HepG2 (cell line): ENCODE measurements around the gene CTNNA2. TPM values are rescaled to one million over a fixed set of nuclear protein-coding genes. Genes with fewer than 3 reads are reported as not detected.

Experiments used
- ATAC-seq: fragments of 200-7000 bp; cut with Tn5 transposase; 3 replicates; pipeline ENCODE4 v1.9.1; 2020; ENCODE audit warnings: mild to moderate bottlenecking, moderate library complexity
- BruUV-seq: library from RNA; stranded (reverse); fragments of 400-500 nt; replicated peaks from 2 replicates; lab custom pipeline; 2021; lab: Mats Ljungman, UMichigan
- CTCF ChIA-PET: fragments of 300-600 bp; formaldehyde crosslinking; extraction: SDS; loops from one replicate; lab custom pipeline; 2021; ENCODE audit warnings: low total read pairs, inconsistent platforms, low intra/inter-chr PET ratio; lab: Yijun Ruan, JAX
- POLR2A ChIA-PET: fragments of 350-600 bp; sonication (Branson Sonifier 250); formaldehyde crosslinking; loops from one replicate; lab custom pipeline; 2020; ENCODE audit warnings: antibody characterized with exemption, inconsistent platforms; lab: Yijun Ruan, JAX
- DNase-seq: peaks from one replicate; pipeline ENCODE4 v3.0.0-alpha.2; 2015; ENCODE audit warnings: low spot score
- FAIRE-seq: peaks from 3 replicates; lab custom pipeline; 2011; peaks lifted over from hg19 to GRCh38; lab: Jason Lieb, UNC
- H2AFZ ChIP-seq: one replicate; pipeline ENCODE4 v1.6.1; 2011; ENCODE audit warnings: low read length, inconsistent platforms
- H3K27ac ChIP-seq: fragments of 300-600 bp; 3 replicates; pipeline ENCODE4 v1.8.0; 2011; ENCODE audit warnings: mixed run types, mild to moderate bottlenecking, mixed read lengths, low read length, inconsistent platforms; ENCODE audit not compliant: insufficient read depth; ENCODE audit errors: extremely low read length
- H3K27me3 ChIP-seq, 2 experiments: fragments of 200-600 bp in 1 of 2; 2 replicates in 1 of 2; 3 replicates in 1 of 2; pipeline versions ENCODE4 v1.6.0 to v1.8.0; 2011; ENCODE audit warnings: low read length in 2 of 2, mild to moderate bottlenecking in 2 of 2, moderate library complexity in 2 of 2, inconsistent platforms in 1 of 2; ENCODE audit not compliant: insufficient read depth in 2 of 2, control insufficient read depth in 1 of 2
- H3K36me3 ChIP-seq, 2 experiments: fragments of 200-600 bp in 1 of 2; replicated peaks in 1 of 2; 2 replicates in 1 of 2; 3 replicates in 1 of 2; pipeline versions ENCODE4 v1.5.1 to v1.8.0; 2011; ENCODE audit warnings: low read length in 2 of 2, inconsistent platforms in 1 of 2; ENCODE audit not compliant: insufficient read depth in 2 of 2, control insufficient read depth in 1 of 2
- H3K4me1 ChIP-seq: 2 replicates; pipeline ENCODE4 v1.5.1; 2012; ENCODE audit warnings: low read length, inconsistent platforms; ENCODE audit not compliant: insufficient read depth
- H3K4me2 ChIP-seq: 2 replicates; pipeline ENCODE4 v1.6.0; 2011; ENCODE audit warnings: low read depth, low read length, inconsistent platforms
- H3K4me3 ChIP-seq, 3 experiments: fragments of 200-600 bp in 1 of 3; sonication (generic), shearing (Covaris generic) in 1 of 3; replicated peaks in 1 of 3; 2 replicates each; pipeline ENCODE4 v1.5.1; 2011 to 2016; ENCODE audit warnings: low read length in 3 of 3, inconsistent platforms in 2 of 3, low read depth in 2 of 3, mild to moderate bottlenecking in 2 of 3, control low read depth in 1 of 3, mixed read lengths in 1 of 3; ENCODE audit not compliant: insufficient read depth in 1 of 3
- H3K79me2 ChIP-seq: one replicate; pipeline ENCODE4 v1.6.1; 2011; ENCODE audit warnings: low read length, inconsistent platforms; ENCODE audit not compliant: insufficient read depth
- H3K9ac ChIP-seq: 2 replicates; pipeline ENCODE4 v1.6.0; 2011; ENCODE audit warnings: mild to moderate bottlenecking, low read depth, low read length, inconsistent platforms; ENCODE audit not compliant: insufficient read depth
- H3K9me3 ChIP-seq: 2 replicates; pipeline ENCODE4 v1.5.1; 2012; ENCODE audit warnings: mild to moderate bottlenecking, low read length
- H4K20me1 ChIP-seq: 2 replicates; pipeline ENCODE4 v1.6.0; 2011; ENCODE audit warnings: inconsistent platforms, mild to moderate bottlenecking, low read length, moderate library complexity; ENCODE audit not compliant: insufficient read depth
- ARID2 ChIP-seq: sonication (generic); formaldehyde crosslinking; IDR thresholded peaks from 2 replicates; pipeline ENCODE4 v1.8.1; 2022; ENCODE audit warnings: mild to moderate bottlenecking, missing genetic modification reagents, borderline replicate concordance
- CEBPB ChIP-seq: IDR thresholded peaks from 2 replicates; pipeline ENCODE4 v1.6.1; 2011; ENCODE audit warnings: low read depth, low read length, improper control_type of control experiment, borderline replicate concordance
- PLRG1 ChIP-seq: fragments of 450-650 bp; conservative IDR thresholded peaks from 2 replicates; pipeline ENCODE4 v1.6.1; 2016
- ZNF543 ChIP-seq: sonication (generic); formaldehyde crosslinking; IDR thresholded peaks from 2 replicates; pipeline ENCODE4 v1.4.0; 2020; ENCODE audit warnings: mild to moderate bottlenecking, missing genetic modification reagents
- WGBS: methylation state at CpG from one replicate; pipeline ENCODE4 v1.1.6; 2017; ENCODE audit warnings: low lambda C conversion rate; 5-methylcytosine and 5-hydroxymethylcytosine counted together
- in situ Hi-C: cut with HindIII; loops from 2 replicates; pipeline ENCODE4 v1.10.0; 2017; ENCODE audit warnings: low pct_unique_long_range_greater_than_20kb; ENCODE audit not compliant: extremely low pct_ligation_motif_present
- intact Hi-C: fragments of 100-400 bp; cut with micrococcal nuclease; formaldehyde crosslinking; loops from one replicate; pipeline ENCODE4 v1.10.0; 2022; ENCODE audit not compliant: unreplicated experiment
- polyA plus RNA-seq, 8 experiments: library from polyadenylated mRNA; depleted of rRNA in 3 of 8; stranded (reverse) in 7 of 8; unstranded in 1 of 8; fragments of >200 nt; fragmentation: Illumina TruSeq in 4 of 8; extraction: Trizol in 4 of 8; gene quantifications; 2 replicates each; pipeline versions ENCODE4 v1.2.1 to v1.2.3, GENCODE V29; 2011 to 2016; ENCODE audit warnings: low read depth in 4 of 8, missing spikeins in 1 of 8, mixed read lengths in 1 of 8; ENCODE audit not compliant: insufficient read depth in 1 of 8
- total RNA-seq, 5 experiments: library from RNA; depleted of rRNA; stranded (reverse); fragments of >200 nt; fragmentation: Illumina TruSeq; extraction: Trizol; gene quantifications; 2 replicates each; pipeline ENCODE4 v1.2.3, GENCODE V29; 2016; ENCODE audit warnings: low read depth in 1 of 5
- TF ChIP-seq, protein P1 (sequence below): sonication (generic); formaldehyde crosslinking; IDR thresholded peaks from 2 replicates; pipeline ENCODE4 v1.5.0; 2020; ENCODE audit warnings: missing genetic modification reagents, mild to moderate bottlenecking, borderline replicate concordance
- TF ChIP-seq, protein P2 (sequence below): sonication (generic); formaldehyde crosslinking; IDR thresholded peaks from 2 replicates; pipeline ENCODE4 v1.4.0; 2020; ENCODE audit warnings: missing genetic modification reagents, low read depth, mild to moderate bottlenecking, borderline replicate concordance

The CTNNA2 gene
- total and polyA plus RNA-seq, 2 of the 13 experiments (the other 11 are each of a cell fraction or from before 2014, with no cell fraction given) = not detected

DNA sequence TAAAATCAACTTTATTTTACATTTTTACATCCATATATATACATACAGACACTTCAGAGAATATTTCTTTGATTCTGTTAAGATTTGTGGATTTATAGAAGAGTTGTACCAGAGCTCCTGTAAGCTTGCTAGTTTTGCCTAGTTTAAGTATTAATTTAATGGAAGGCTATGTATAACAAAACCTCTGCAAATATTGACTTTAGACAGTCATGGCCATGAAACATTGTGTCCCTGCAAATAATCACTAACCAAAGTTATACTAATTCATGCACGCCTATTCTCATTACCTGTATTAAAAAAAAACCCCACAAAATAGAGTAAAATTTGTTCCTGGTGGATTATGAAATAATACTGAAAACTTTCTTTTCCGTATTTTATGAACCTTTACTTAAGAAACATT, 379.3 kb downstream of the CTNNA2 start:
- WGBS = 2% methylated on average over 2 of the region's 2 CpGs
- CTCF ChIA-PET = no interaction called here

DNA sequence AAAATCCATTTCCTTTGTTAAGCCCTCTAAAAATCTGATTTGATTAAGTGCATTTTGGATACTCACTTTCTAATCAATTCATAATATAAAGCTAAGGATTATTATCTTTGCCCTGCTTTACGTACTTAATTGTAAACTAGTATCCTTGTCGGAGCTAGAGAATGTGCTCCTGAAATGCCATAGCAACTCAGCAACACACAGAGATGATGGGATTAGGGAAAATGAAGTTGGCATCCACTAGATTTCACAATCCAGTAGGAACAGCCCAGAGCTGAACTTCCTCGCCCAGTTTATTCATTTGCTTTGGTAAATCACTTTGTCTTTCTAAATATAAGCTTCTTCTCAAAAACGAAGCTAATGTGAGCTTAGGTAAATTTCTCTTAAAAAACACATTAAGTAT, 386.3 kb downstream of the CTNNA2 start:
- ATAC-seq (no peak), FAIRE-seq (no peak), DNase-seq (no peak)
- ChIA-PET POLR2A (no interaction called here), CTCF (no interaction called here)
- in situ Hi-C loops = loop anchor here (10.0 kb wide), 1 partner anchor 854 kb away; no protein-coding TSS in a partner anchor
- 27% methylated on average over 4 of the region's 4 CpGs for WGBS
- no peak overlapping the region for H2AFZ ChIP-seq
- H3K9me3 ChIP-seq = no peaks in the 10 kb centered on the region
- no peak overlapping the region for H3K9ac ChIP-seq
- intact Hi-C loops = no loop called here
- H3K36me3 ChIP-seq = no peaks in the 10 kb centered on the region
- no TSS peak for BruUV-seq
- H3K4me2 ChIP-seq = no peak overlapping the region
- TF ChIP-seq PLRG1 (no peak), CEBPB (0 out of 2 replicates have a peak, but pooled peaks have one; percentile 9)
- H3K4me3 ChIP-seq = no peak overlapping the region
- peaks cover 0 to 14% of the 10 kb centered on the region in 2 experiments; a peak in 2 of 5 replicates for H3K27me3 ChIP-seq
- H3K27ac ChIP-seq = no peak overlapping the region
- no peaks in the 10 kb centered on the region for H3K4me1 ChIP-seq
- H3K79me2 ChIP-seq = no peaks in the 10 kb centered on the region
- H4K20me1 ChIP-seq = no peaks in the 10 kb centered on the region

More for the DNA sequence above, 379.3 kb downstream of the CTNNA2 start:
- no peak for FAIRE-seq
- BruUV-seq = no TSS peak
- in situ Hi-C loops (loop anchor here (10.0 kb wide), 1 partner anchor 847 kb away; no protein-coding TSS in a partner anchor), intact Hi-C loops (no loop called here)
- no peak overlapping the region for H3K9ac ChIP-seq
- H3K36me3 ChIP-seq = no peaks in the 10 kb centered on the region
- ATAC-seq = no peak
- H3K4me3 ChIP-seq = no peak overlapping the region
- no peak overlapping the region for H2AFZ ChIP-seq
- POLR2A ChIA-PET = no interaction called here
- H3K27me3 ChIP-seq = peaks cover 0 to 10% of the 10 kb centered on the region in 2 experiments; a peak in 1 of 5 replicates
- no peaks in the 10 kb centered on the region for H3K9me3 ChIP-seq
- TF ChIP-seq, protein P1, sequence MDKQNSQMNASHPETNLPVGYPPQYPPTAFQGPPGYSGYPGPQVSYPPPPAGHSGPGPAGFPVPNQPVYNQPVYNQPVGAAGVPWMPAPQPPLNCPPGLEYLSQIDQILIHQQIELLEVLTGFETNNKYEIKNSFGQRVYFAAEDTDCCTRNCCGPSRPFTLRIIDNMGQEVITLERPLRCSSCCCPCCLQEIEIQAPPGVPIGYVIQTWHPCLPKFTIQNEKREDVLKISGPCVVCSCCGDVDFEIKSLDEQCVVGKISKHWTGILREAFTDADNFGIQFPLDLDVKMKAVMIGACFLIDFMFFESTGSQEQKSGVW (CRISPR knock-in tag) = no peak
- TF ChIP-seq ZNF543 (CRISPR knock-in tag) (no peak), ARID2 (CRISPR knock-in tag) (no peak)
- TF ChIP-seq, protein P2, sequence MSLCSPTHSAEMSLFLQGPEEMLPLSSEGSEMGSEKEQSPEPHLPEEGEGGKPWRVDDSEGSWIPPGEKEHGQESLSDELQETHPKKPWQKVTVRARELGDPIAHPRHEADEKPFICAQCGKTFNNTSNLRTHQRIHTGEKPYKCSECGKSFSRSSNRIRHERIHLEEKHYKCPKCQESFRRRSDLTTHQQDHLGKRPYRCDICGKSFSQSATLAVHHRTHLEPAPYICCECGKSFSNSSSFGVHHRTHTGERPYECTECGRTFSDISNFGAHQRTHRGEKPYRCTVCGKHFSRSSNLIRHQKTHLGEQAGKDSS (CRISPR knock-in tag) = no peak
- no peak for DNase-seq
- no peak overlapping the region for H3K27ac ChIP-seq
- H3K79me2 ChIP-seq = no peaks in the 10 kb centered on the region
- H3K4me2 ChIP-seq = no peak overlapping the region
- no peaks in the 10 kb centered on the region for H3K4me1 ChIP-seq
- no peaks in the 10 kb centered on the region for H4K20me1 ChIP-seq
